HEK293 (cell line): ENCODE measurements around the gene GRIK2.

Source experiments
- CTCF ChIA-PET: fragments of 350-600 bp; formaldehyde crosslinking; extraction: SDS; loops from one replicate; lab custom pipeline; 2021; ENCODE audit warnings: antibody characterized with exemption; lab: Yijun Ruan, JAX
- POLR2A ChIA-PET: fragments of 300-600 bp; formaldehyde crosslinking; extraction: SDS; loops from one replicate; lab custom pipeline; 2020; ENCODE audit warnings: antibody characterized with exemption, inconsistent platforms; lab: Yijun Ruan, JAX
- H3K27ac ChIP-seq: fragments of 200-500 bp; sonication (Bioruptor generic); 2 replicates; pipeline ENCODE4 v1.5.1; 2014; ENCODE audit warnings: low read depth, low read length, control low read depth, inconsistent platforms; ENCODE audit errors: extremely low read depth
- H3K36me3 ChIP-seq, 2 experiments: fragments of 200-500 bp in 1 of 2; sonication (Bioruptor generic) in 1 of 2; 1 replicate in 1 of 2; 2 replicates in 1 of 2; pipeline ENCODE4 v1.5.1; 2014 to 2017; ENCODE audit warnings: inconsistent platforms in 2 of 2, low read length in 2 of 2; ENCODE audit not compliant: control insufficient read depth in 2 of 2, insufficient read depth in 1 of 2
- H3K4me1 ChIP-seq: fragments of 200-500 bp; sonication (Bioruptor generic); 2 replicates; pipeline ENCODE4 v1.5.1; 2014; ENCODE audit warnings: mild to moderate bottlenecking, low read length, inconsistent platforms; ENCODE audit not compliant: control insufficient read depth, insufficient read depth
- H3K4me3 ChIP-seq: 2 replicates; pipeline ENCODE4 v1.5.1; 2011; ENCODE audit warnings: low read depth, mild to moderate bottlenecking, control low read depth, low read length, moderate library complexity
- H3K9me3 ChIP-seq: fragments of 200-500 bp; sonication (Bioruptor generic); 2 replicates; pipeline ENCODE4 v1.5.1; 2014; ENCODE audit warnings: low read depth, low read length, inconsistent platforms; ENCODE audit not compliant: control insufficient read depth, insufficient read depth
- ZNF221 ChIP-seq: fragments of 450-650 bp; formaldehyde crosslinking; IDR thresholded peaks from 2 replicates; pipeline ENCODE4 v1.5.1; 2017; ENCODE audit warnings: missing biosample characterization, missing genetic modification characterization, borderline replicate concordance
- ZNF248 ChIP-seq: fragments of 450-650 bp; formaldehyde crosslinking; IDR thresholded peaks from 2 replicates; pipeline ENCODE4 v1.5.1; 2017; ENCODE audit warnings: missing biosample characterization, missing genetic modification characterization
- ZNF266 ChIP-seq: fragments of 450-650 bp; formaldehyde crosslinking; IDR thresholded peaks from 2 replicates; pipeline ENCODE4 v1.5.1; 2016; ENCODE audit warnings: missing biosample characterization, missing genetic modification characterization, low read depth
- ZNF324 ChIP-seq: fragments of 450-650 bp; formaldehyde crosslinking; IDR thresholded peaks from 2 replicates; pipeline ENCODE4 v1.5.1; 2016; ENCODE audit warnings: missing biosample characterization, missing genetic modification characterization
- ZNF394 ChIP-seq: fragments of 450-650 bp; formaldehyde crosslinking; IDR thresholded peaks from 2 replicates; pipeline ENCODE4 v1.5.1; 2016; ENCODE audit warnings: missing biosample characterization, missing genetic modification characterization, mild to moderate bottlenecking, moderate library complexity, borderline replicate concordance
- ZNF510 ChIP-seq: fragments of 450-650 bp; formaldehyde crosslinking; IDR thresholded peaks from 2 replicates; pipeline ENCODE4 v1.5.1; 2018; ENCODE audit warnings: mild to moderate bottlenecking, missing genetic modification characterization, missing biosample characterization; ENCODE audit not compliant: insufficient replicate concordance
- ZNF571 ChIP-seq: fragments of 450-650 bp; formaldehyde crosslinking; IDR thresholded peaks from 2 replicates; pipeline ENCODE4 v1.5.0; 2017; ENCODE audit warnings: missing biosample characterization, missing genetic modification characterization
- ZNF785 ChIP-seq: fragments of 450-650 bp; formaldehyde crosslinking; IDR thresholded peaks from 2 replicates; pipeline ENCODE4 v1.5.1; 2016; ENCODE audit warnings: missing biosample characterization, missing genetic modification characterization
- ZNF837 ChIP-seq: fragments of 450-650 bp; formaldehyde crosslinking; IDR thresholded peaks from 2 replicates; pipeline ENCODE4 v1.5.1; 2016; ENCODE audit warnings: missing biosample characterization, missing genetic modification characterization
- ZSCAN16 ChIP-seq: fragments of 450-650 bp; formaldehyde crosslinking; IDR thresholded peaks from 2 replicates; pipeline ENCODE4 v1.5.1; 2016; ENCODE audit warnings: missing biosample characterization, missing genetic modification characterization
- TF ChIP-seq, protein P1 (sequence below): fragments of 450-650 bp; formaldehyde crosslinking; IDR thresholded peaks from 2 replicates; pipeline ENCODE4 v1.5.1; 2017; ENCODE audit warnings: missing biosample characterization, missing genetic modification characterization
- TF ChIP-seq, protein P2 (sequence below): fragments of 450-650 bp; formaldehyde crosslinking; IDR thresholded peaks from 2 replicates; pipeline ENCODE4 v1.5.1; 2016; ENCODE audit warnings: missing biosample characterization, missing genetic modification characterization
- TF ChIP-seq, protein P3 (sequence below): fragments of 450-650 bp; formaldehyde crosslinking; IDR thresholded peaks from 2 replicates; pipeline ENCODE4 v1.5.1; 2016; ENCODE audit warnings: missing biosample characterization, missing genetic modification characterization
- TF ChIP-seq, protein P4 (sequence below): fragments of 450-650 bp; formaldehyde crosslinking; IDR thresholded peaks from 2 replicates; pipeline ENCODE4 v1.5.1; 2016; ENCODE audit warnings: missing biosample characterization, missing genetic modification characterization

The GRIK2 gene

DNA sequence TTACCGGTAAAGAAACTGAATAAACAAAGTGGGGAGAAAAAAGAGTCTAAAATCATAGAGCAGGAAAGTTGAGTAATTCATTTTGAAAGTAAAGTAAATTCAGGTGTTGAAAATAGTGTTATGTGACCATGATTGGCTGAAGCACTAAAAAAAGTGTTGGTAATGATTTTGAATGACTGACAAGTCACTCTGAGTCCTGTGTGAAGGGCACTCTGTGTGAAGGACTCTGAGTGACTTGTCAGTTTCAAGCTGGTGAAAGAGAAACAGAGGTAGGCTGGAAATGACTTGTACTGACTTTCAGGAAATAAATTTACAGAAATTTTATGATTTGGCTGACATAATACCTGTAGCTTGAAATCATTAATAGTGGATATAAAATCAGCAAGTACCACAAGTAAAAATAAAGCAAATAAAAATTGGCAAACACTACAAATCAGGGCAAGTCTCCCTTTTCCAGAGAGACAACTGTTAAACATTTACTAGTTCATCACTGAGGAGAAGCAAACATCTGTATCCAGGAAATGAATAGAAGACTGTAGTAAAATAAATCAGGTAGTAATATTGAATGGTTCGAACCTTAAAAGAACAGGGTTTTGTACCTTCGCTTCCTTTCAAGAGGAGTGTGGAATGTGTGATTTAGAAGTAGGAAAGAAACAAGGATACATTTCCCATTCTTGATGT, 630.6 kb downstream of the GRIK2 start:
- ChIA-PET POLR2A (no interaction called here), CTCF (interaction anchor here (0.7 kb wide), 1 partner anchor 23 kb away, joined by 4 read pairs; no protein-coding TSS in a partner anchor)
- H3K9me3 ChIP-seq = no peaks in the 10 kb centered on the region
- H3K27ac ChIP-seq = no peak overlapping the region
- H3K4me1 ChIP-seq = no peaks in the 10 kb centered on the region
- TF ChIP-seq ZNF571 (tag by site-specific recombination) (no peak), ZNF266 (tag by site-specific recombination) (no peak), ZNF248 (tag by site-specific recombination) (no peak), ZNF221 (tag by site-specific recombination) (no peak)
- TF ChIP-seq, protein P1, sequence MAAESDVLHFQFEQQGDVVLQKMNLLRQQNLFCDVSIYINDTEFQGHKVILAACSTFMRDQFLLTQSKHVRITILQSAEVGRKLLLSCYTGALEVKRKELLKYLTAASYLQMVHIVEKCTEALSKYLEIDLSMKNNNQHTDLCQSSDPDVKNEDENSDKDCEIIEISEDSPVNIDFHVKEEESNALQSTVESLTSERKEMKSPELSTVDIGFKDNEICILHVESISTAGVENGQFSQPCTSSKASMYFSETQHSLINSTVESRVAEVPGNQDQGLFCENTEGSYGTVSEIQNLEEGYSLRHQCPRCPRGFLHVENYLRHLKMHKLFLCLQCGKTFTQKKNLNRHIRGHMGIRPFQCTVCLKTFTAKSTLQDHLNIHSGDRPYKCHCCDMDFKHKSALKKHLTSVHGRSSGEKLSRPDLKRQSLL (tag by site-specific recombination) = no peak
- no peak overlapping the region for H3K4me3 ChIP-seq
- no peaks in the 10 kb centered on the region for H3K36me3 ChIP-seq

DNA sequence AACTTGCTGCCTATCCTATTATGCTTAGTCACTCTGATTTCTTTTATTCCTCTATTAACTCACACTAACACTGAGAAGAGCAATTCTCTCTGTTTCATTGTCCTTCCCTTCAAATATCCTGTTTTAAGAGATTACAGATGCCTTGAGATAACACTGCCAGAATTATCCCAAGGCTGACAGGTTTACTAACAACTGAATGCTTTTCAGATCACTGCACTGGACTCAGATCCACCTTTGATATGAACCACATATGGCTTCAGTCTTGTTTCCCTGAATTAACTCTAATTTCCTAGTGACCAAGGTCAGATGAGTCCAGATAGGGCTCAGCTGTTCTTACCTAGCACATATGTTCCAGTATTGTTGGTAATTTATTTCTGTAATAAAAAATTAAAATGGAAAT, 633.1 kb downstream of the GRIK2 start:
- H3K4me3 ChIP-seq = no peak overlapping the region
- no peak overlapping the region for H3K27ac ChIP-seq
- ChIA-PET CTCF (no interaction called here), POLR2A (no interaction called here)
- no peaks in the 10 kb centered on the region for H3K4me1 ChIP-seq
- TF ChIP-seq, protein P2, sequence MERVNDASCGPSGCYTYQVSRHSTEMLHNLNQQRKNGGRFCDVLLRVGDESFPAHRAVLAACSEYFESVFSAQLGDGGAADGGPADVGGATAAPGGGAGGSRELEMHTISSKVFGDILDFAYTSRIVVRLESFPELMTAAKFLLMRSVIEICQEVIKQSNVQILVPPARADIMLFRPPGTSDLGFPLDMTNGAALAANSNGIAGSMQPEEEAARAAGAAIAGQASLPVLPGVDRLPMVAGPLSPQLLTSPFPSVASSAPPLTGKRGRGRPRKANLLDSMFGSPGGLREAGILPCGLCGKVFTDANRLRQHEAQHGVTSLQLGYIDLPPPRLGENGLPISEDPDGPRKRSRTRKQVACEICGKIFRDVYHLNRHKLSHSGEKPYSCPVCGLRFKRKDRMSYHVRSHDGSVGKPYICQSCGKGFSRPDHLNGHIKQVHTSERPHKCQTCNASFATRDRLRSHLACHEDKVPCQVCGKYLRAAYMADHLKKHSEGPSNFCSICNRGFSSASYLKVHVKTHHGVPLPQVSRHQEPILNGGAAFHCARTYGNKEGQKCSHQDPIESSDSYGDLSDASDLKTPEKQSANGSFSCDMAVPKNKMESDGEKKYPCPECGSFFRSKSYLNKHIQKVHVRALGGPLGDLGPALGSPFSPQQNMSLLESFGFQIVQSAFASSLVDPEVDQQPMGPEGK (tag by site-specific recombination) = no peak
- TF ChIP-seq ZNF785 (tag by site-specific recombination) = no peak
- no peak for TF ChIP-seq ZSCAN16 (tag by site-specific recombination)
- TF ChIP-seq ZNF324 (tag by site-specific recombination) = no peak
- TF ChIP-seq ZNF394 (tag by site-specific recombination) = no peak
- TF ChIP-seq ZNF510 (tag by site-specific recombination) = no peak
- TF ChIP-seq, protein P3, sequence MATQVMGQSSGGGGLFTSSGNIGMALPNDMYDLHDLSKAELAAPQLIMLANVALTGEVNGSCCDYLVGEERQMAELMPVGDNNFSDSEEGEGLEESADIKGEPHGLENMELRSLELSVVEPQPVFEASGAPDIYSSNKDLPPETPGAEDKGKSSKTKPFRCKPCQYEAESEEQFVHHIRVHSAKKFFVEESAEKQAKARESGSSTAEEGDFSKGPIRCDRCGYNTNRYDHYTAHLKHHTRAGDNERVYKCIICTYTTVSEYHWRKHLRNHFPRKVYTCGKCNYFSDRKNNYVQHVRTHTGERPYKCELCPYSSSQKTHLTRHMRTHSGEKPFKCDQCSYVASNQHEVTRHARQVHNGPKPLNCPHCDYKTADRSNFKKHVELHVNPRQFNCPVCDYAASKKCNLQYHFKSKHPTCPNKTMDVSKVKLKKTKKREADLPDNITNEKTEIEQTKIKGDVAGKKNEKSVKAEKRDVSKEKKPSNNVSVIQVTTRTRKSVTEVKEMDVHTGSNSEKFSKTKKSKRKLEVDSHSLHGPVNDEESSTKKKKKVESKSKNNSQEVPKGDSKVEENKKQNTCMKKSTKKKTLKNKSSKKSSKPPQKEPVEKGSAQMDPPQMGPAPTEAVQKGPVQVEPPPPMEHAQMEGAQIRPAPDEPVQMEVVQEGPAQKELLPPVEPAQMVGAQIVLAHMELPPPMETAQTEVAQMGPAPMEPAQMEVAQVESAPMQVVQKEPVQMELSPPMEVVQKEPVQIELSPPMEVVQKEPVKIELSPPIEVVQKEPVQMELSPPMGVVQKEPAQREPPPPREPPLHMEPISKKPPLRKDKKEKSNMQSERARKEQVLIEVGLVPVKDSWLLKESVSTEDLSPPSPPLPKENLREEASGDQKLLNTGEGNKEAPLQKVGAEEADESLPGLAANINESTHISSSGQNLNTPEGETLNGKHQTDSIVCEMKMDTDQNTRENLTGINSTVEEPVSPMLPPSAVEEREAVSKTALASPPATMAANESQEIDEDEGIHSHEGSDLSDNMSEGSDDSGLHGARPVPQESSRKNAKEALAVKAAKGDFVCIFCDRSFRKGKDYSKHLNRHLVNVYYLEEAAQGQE (tag by site-specific recombination) = no peak
- TF ChIP-seq ZNF837 (tag by site-specific recombination) = no peak
- TF ChIP-seq, protein P4, sequence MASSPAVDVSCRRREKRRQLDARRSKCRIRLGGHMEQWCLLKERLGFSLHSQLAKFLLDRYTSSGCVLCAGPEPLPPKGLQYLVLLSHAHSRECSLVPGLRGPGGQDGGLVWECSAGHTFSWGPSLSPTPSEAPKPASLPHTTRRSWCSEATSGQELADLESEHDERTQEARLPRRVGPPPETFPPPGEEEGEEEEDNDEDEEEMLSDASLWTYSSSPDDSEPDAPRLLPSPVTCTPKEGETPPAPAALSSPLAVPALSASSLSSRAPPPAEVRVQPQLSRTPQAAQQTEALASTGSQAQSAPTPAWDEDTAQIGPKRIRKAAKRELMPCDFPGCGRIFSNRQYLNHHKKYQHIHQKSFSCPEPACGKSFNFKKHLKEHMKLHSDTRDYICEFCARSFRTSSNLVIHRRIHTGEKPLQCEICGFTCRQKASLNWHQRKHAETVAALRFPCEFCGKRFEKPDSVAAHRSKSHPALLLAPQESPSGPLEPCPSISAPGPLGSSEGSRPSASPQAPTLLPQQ (tag by site-specific recombination) = no peak
- no peaks in the 10 kb centered on the region for H3K9me3 ChIP-seq
- no peaks in the 10 kb centered on the region for H3K36me3 ChIP-seq
